ENCODE measurements around the gene ATP8A2.

Gene ATP8A2

DNA sequence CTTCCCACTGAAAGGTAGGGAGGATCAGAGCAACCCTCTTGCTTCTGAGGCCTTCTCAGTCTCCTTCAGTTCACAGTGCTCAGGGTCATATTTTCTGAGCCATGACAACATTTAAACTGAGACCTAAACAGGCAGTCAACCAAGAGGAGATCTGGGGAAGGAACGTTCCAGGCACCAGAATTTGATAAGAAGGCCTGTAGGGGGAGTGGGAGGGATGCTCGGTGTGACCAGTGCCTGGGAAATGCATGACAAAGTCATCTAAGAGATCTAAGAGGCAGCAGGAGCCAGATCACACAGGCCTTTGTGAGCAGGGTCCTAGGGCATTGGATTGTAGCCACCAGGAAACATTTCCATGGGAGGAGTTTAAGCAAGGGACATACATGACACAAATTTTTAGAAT is 608.5 kb downstream of the ATP8A2 start:
- no peak overlapping the region for H2AFZ ChIP-seq
- H3K27me3 ChIP-seq (ENCODE audit: control insufficient read depth, insufficient read depth, low read length), result no peaks in the 10 kb centered on the region
- no peak overlapping the region for H3K27ac ChIP-seq
- no peaks in the 10 kb centered on the region for H3K4me1 ChIP-seq
- H3K9ac ChIP-seq, result no peak overlapping the region
- H3K4me3 ChIP-seq (ENCODE audit: low read depth, low read length), result no peak overlapping the region
- TF ChIP-seq, protein P1, sequence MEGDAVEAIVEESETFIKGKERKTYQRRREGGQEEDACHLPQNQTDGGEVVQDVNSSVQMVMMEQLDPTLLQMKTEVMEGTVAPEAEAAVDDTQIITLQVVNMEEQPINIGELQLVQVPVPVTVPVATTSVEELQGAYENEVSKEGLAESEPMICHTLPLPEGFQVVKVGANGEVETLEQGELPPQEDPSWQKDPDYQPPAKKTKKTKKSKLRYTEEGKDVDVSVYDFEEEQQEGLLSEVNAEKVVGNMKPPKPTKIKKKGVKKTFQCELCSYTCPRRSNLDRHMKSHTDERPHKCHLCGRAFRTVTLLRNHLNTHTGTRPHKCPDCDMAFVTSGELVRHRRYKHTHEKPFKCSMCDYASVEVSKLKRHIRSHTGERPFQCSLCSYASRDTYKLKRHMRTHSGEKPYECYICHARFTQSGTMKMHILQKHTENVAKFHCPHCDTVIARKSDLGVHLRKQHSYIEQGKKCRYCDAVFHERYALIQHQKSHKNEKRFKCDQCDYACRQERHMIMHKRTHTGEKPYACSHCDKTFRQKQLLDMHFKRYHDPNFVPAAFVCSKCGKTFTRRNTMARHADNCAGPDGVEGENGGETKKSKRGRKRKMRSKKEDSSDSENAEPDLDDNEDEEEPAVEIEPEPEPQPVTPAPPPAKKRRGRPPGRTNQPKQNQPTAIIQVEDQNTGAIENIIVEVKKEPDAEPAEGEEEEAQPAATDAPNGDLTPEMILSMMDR (IDR thresholded peaks at IDR 0.05), result no peak
- no peaks in the 10 kb centered on the region for H3K9me3 ChIP-seq (ENCODE audit: control insufficient read depth, low read length)
- H3K4me2 ChIP-seq (ENCODE audit: low read length), result no peak overlapping the region
- H3K36me3 ChIP-seq (ENCODE audit: control insufficient read depth, insufficient read depth, low read length), result no peaks in the 10 kb centered on the region
- H3K79me2 ChIP-seq, result no peaks in the 10 kb centered on the region

DNA sequence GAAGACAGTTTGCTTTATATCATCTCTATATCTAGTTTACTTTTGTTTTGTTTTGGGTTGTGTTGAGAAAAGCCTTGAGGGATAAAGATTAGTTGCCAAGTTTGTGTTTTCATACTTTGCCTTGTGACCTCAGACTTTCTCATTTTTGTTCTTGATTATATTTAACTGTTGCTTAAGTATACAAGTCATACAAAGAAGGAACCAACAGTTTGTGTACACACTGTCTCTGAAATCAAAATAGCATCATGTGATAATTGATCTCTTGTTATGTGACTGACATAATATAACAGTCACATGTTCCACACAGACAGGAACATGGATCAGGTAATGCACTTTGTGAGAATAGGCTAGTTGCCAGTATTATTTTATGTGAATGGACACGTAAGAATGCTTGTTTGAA is 609.3 kb downstream of the ATP8A2 start:
- no peaks in the 10 kb centered on the region for H3K27me3 ChIP-seq (ENCODE audit: control insufficient read depth, insufficient read depth, low read length)
- no peak overlapping the region for H3K9ac ChIP-seq
- no peaks in the 10 kb centered on the region for H3K4me1 ChIP-seq
- no peaks in the 10 kb centered on the region for H3K79me2 ChIP-seq
- no peaks in the 10 kb centered on the region for H3K9me3 ChIP-seq (ENCODE audit: control insufficient read depth, low read length)
- H3K4me2 ChIP-seq (ENCODE audit: low read length), result no peak overlapping the region
- H3K4me3 ChIP-seq (ENCODE audit: low read depth, low read length), result no peak overlapping the region
- H3K36me3 ChIP-seq (ENCODE audit: control insufficient read depth, insufficient read depth, low read length), result no peaks in the 10 kb centered on the region
- H3K27ac ChIP-seq, result no peak overlapping the region
- H2AFZ ChIP-seq, result no peak overlapping the region
- TF ChIP-seq, protein P1 (IDR thresholded peaks at IDR 0.05), result no peak

DNA sequence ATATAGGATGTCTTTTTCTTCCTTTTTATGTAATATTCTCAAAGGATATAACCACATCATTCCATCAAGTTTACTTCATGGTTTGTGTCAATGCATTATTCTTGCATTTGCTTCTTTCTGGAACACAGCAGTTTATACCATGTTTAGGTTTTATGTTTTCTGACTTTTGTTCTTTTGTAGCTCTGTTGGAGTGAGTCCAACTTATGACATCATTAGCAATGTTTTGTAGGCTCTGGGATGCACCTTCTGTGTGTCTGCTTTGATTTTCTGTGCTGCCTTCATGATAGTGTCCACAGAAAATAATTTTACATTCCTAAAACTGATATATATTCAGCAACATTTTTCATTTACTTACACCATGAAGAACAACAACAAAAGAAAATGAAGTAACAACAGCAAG is 611.1 kb downstream of the ATP8A2 start:
- Histone ChIP-seq H3K4me2 (ENCODE audit: low read length) (no peak overlapping the region), H2AFZ (no peak overlapping the region), H3K79me2 (no peaks in the 10 kb centered on the region), H3K9me3 (ENCODE audit: control insufficient read depth, low read length) (no peaks in the 10 kb centered on the region), H3K27me3 (ENCODE audit: control insufficient read depth, insufficient read depth, low read length) (no peaks in the 10 kb centered on the region), H3K9ac (no peak overlapping the region), H3K4me3 (ENCODE audit: low read depth, low read length) (no peak overlapping the region), H3K4me1 (no peaks in the 10 kb centered on the region), H3K36me3 (ENCODE audit: control insufficient read depth, insufficient read depth, low read length) (no peaks in the 10 kb centered on the region), H3K27ac (no peak overlapping the region)
- TF ChIP-seq, protein P1 (IDR thresholded peaks at IDR 0.05), result no peak

DNA sequence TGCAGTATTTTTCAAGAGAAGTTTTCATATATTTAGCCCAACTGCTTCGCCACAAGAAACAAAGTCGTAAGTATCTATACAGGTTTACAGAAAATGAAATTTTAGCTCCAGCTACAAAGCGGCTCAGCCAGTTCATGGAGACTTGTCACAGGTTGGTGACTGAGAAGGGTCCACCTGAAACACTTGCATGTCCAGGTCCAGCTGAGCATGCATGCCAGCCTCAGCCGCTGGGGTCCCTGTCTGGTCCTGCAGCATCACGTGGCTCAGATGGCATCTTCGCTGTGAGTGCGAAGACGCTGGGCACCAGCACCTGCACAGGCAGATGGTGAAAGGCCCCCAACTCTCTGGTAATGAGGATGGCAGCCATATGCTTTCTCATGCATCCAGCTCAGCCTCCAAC is 616.2 kb downstream of the ATP8A2 start:
- H3K79me2 ChIP-seq, result no peaks in the 10 kb centered on the region
- no peak overlapping the region for H3K27ac ChIP-seq
- H3K36me3 ChIP-seq (ENCODE audit: control insufficient read depth, insufficient read depth, low read length), result no peaks in the 10 kb centered on the region
- no peak overlapping the region for H3K4me3 ChIP-seq (ENCODE audit: low read depth, low read length)
- no peak overlapping the region for H2AFZ ChIP-seq
- no peak overlapping the region for H3K4me2 ChIP-seq (ENCODE audit: low read length)
- no peaks in the 10 kb centered on the region for H3K4me1 ChIP-seq
- no peaks in the 10 kb centered on the region for H3K9me3 ChIP-seq (ENCODE audit: control insufficient read depth, low read length)
- TF ChIP-seq, protein P1 (IDR thresholded peaks at IDR 0.05), result no peak
- no peaks in the 10 kb centered on the region for H3K27me3 ChIP-seq (ENCODE audit: control insufficient read depth, insufficient read depth, low read length)
- no peak overlapping the region for H3K9ac ChIP-seq

DNA sequence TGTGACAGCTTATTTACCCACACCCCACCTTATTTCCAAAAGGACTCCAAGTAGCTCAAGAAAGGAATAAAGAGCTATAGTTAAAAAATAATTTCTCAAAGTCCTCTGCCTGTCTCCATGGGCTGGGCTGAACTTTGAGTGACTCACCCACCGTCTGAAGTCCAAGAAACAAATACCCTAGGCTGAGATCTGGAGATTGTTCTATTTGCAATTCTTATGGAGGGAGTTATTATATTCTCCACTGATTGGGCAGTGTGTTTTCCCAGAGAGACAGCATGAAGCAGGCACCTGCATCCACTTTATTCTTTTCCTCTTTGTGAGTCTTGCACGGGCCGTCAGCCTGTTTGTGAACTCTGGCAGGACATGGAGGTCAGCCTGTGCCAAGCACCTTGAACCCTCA is 616.9 kb downstream of the ATP8A2 start:
- no peaks in the 10 kb centered on the region for H3K36me3 ChIP-seq (ENCODE audit: control insufficient read depth, insufficient read depth, low read length)
- no peaks in the 10 kb centered on the region for H3K4me1 ChIP-seq
- H3K4me3 ChIP-seq (ENCODE audit: low read depth, low read length), result no peak overlapping the region
- no peak overlapping the region for H3K9ac ChIP-seq
- no peaks in the 10 kb centered on the region for H3K9me3 ChIP-seq (ENCODE audit: control insufficient read depth, low read length)
- H3K4me2 ChIP-seq (ENCODE audit: low read length), result no peak overlapping the region
- no peaks in the 10 kb centered on the region for H3K27me3 ChIP-seq (ENCODE audit: control insufficient read depth, insufficient read depth, low read length)
- no peak overlapping the region for H2AFZ ChIP-seq
- H3K27ac ChIP-seq, result no peak overlapping the region
- TF ChIP-seq, protein P1 (IDR thresholded peaks at IDR 0.05), result no peak
- H3K79me2 ChIP-seq, result no peaks in the 10 kb centered on the region

Measured in parathyroid adenoma (tissue), 2 donors.